Spleen (tissue), 11 donors: ENCODE data around the gene DLG1. TPM values are rescaled to one million over a fixed set of nuclear protein-coding genes. Genes with fewer than 3 reads are reported as not detected.
"Not testable (repeated sequence)": the region's sequence is repeated elsewhere in the genome, so short reads cannot be mapped to it uniquely, and the experiment has no call there.

ENCODE experiments used
- DNase-seq: peaks from one replicate; pipeline ENCODE4 v3.0.0-alpha.2; 2020
- H3K27ac ChIP-seq, 8 donors: fragments of 200-600 bp; sonication (generic) in 7 of 8; 1 replicate in 4 of 8; 2 replicates in 4 of 8; pipeline versions ENCODE4 v1.5.0 to v1.8.0; 2016 to 2021; ENCODE audit warnings: inconsistent platforms in 4 of 8, mild to moderate bottlenecking in 4 of 8, moderate library complexity in 1 of 8
- H3K27me3 ChIP-seq, 7 donors: fragments of 200-600 bp; sonication (generic) in 6 of 7; replicated peaks in 1 of 7; 1 replicate in 4 of 7; 2 replicates in 3 of 7; pipeline versions ENCODE4 v1.5.0 to v1.8.0; 2016 to 2021; ENCODE audit warnings: inconsistent platforms in 3 of 7, mild to moderate bottlenecking in 1 of 7
- H3K36me3 ChIP-seq, 6 donors: fragments of 200-600 bp; sonication (generic) in 5 of 6; 1 replicate in 4 of 6; 2 replicates in 2 of 6; pipeline versions ENCODE4 v1.5.0 to v1.8.0; 2016 to 2021; ENCODE audit warnings: inconsistent platforms in 2 of 6
- H3K4me1 ChIP-seq, 6 donors: fragments of 200-600 bp; sonication (generic) in 5 of 6; 1 replicate in 3 of 6; 2 replicates in 3 of 6; pipeline versions ENCODE4 v1.5.0 to v1.8.0; 2016 to 2021; ENCODE audit warnings: inconsistent platforms in 3 of 6
- H3K4me3 ChIP-seq, 8 donors: fragments of 200-600 bp; sonication (generic) in 7 of 8; 1 replicate in 4 of 8; 2 replicates in 4 of 8; pipeline versions ENCODE4 v1.5.0 to v1.8.0; 2016 to 2021; ENCODE audit warnings: inconsistent platforms in 4 of 8, mild to moderate bottlenecking in 4 of 8, moderate library complexity in 2 of 8
- H3K9me3 ChIP-seq, 8 donors: fragments of 200-600 bp; sonication (generic) in 7 of 8; 1 replicate in 4 of 8; 2 replicates in 4 of 8; pipeline versions ENCODE4 v1.5.0 to v1.8.0; 2016 to 2021; ENCODE audit warnings: inconsistent platforms in 4 of 8
- POLR2A ChIP-seq, 3 donors: fragments of 450-650 bp; IDR thresholded peaks; one replicate each; pipeline ENCODE4 v1.5.1; 2017; ENCODE audit warnings: antibody characterized with exemption in 3 of 3, mild to moderate bottlenecking in 1 of 3
- POLR2AphosphoS5 ChIP-seq, 3 donors: sonication (generic); formaldehyde crosslinking; IDR thresholded peaks; one replicate each; pipeline ENCODE4 v1.5.1; 2017; ENCODE audit warnings: antibody characterized with exemption in 3 of 3
- WGBS, 5 donors: extraction: QIAGEN DNeasy Blood & Tissue Kit in 3 of 5; methylation state at CpG; one replicate each; pipeline versions ENCODE4 v1.1.5 to v1.1.7; 2013 to 2018; 5-methylcytosine and 5-hydroxymethylcytosine counted together
- intact Hi-C: fragments of 100-400 bp; cut with DNase I; formaldehyde crosslinking; loops from one replicate; pipeline ENCODE4 v1.15.0; 2023; ENCODE audit warnings: low total_unique reads
- polyA plus RNA-seq, 3 donors: library from polyadenylated mRNA; stranded (reverse); fragments of 200-250 nt; gene quantifications; one replicate each; pipeline ENCODE4 v1.2.1, GENCODE V29; 2013
- total RNA-seq, 7 donors: library from RNA; depleted of rRNA in 3 of 7; stranded (reverse); fragments of >200 nt in 3 of 7; fragmentation: NEBNext Ultra II Directional in 4 of 7; extraction: Animal tissue kit (Norgen Biotek cat#: 25700) in 4 of 7; gene quantifications; one replicate each; pipeline versions ENCODE4 v1.1.0 to v1.2.1, GENCODE V29; 2016 to 2021
- TF ChIP-seq, protein P1 (sequence below), 11 experiments: fragments of 200-600 bp in 7 of 11; fragments of 450-650 bp in 4 of 11; sonication (generic) in 4 of 11; IDR thresholded peaks in 8 of 11; conservative IDR thresholded peaks in 3 of 11; 1 replicate in 7 of 11; 2 replicates in 4 of 11; pipeline versions ENCODE4 v1.4.0 to v1.8.0; 2016 to 2021; ENCODE audit warnings: antibody characterized with exemption in 11 of 11, inconsistent platforms in 4 of 11, mild to moderate bottlenecking in 1 of 11
- donor health status: healthy with polysubstance abuse.
- donor health status: DM: no; HTN: no; CAD: no; lungs with moderate emphysema.
- donor health status: DM: no; HTN: no; CAD: no.
- donor health status: Bipolar disorder and iron deficiency.
- donor health status: healthy.
- donor health status: DM: no; HTN: no; CAD: no.
- donor health status: DM: yes; HTN: yes; CAD: no.

DLG1 gene
- total and polyA plus RNA-seq, 10 donors: 11.0 to 92.3 (median 59.1) TPM

DNA sequence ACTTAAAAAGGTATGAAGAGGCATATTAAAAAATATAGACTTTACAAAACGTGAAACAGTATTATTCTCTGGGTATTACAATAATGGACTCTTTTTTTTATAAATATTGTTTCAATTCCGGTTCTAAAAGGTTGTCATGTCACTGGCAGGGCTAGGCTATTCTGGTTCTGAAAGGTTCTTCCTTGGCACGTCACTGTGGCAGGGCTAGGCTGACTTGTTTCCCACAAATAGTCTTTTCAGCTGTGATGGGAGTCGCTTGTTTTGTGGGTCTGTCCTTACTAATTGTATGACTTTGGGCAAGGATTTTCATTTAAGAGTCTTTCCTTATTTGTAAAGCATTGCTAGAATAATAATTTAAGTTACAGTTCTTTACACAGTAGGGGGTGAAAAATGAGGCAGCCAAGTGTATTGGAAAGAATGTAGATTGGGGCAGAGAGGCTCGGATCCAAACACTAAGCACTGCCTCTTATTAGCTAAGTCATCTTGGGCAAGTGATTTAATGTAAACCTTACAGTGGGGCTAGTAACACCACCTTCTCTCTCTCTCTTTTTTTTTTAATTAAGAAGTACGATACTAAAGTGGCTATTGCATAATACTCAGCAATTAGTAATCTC, 256.4 kb downstream of the DLG1 start:
- WGBS, 5 donors: 91 to 96% (median 92%) methylated on average over 6 of the region's 6 CpGs

GRCh38 chr3:197040658-197041057, 257.8 kb downstream of the DLG1 start:
- intact Hi-C loops: no loop called here
- peaks cover 0 to 3% (median 0%) of the 10 kb centered on the region in 6 donors for H3K4me1 ChIP-seq
- H3K9me3 ChIP-seq: no peaks in the 10 kb centered on the region
- H3K36me3 ChIP-seq: peaks cover 0 to 45% (median 11%) of the 10 kb centered on the region in 6 donors
- 64 to 94% (median 85%) methylated on average over 4 of the region's 4 CpGs for WGBS, 5 donors
- no peak overlapping the region for H3K4me3 ChIP-seq
- no peak for DNase-seq
- peaks cover 0 to 12% (median 0%) of the 10 kb centered on the region in 7 donors for H3K27me3 ChIP-seq
- TF ChIP-seq POLR2A (IDR thresholded peaks at IDR 0.05) (no peak), POLR2AphosphoS5 (IDR thresholded peaks at IDR 0.05) (no peak)
- TF ChIP-seq, protein P1, sequence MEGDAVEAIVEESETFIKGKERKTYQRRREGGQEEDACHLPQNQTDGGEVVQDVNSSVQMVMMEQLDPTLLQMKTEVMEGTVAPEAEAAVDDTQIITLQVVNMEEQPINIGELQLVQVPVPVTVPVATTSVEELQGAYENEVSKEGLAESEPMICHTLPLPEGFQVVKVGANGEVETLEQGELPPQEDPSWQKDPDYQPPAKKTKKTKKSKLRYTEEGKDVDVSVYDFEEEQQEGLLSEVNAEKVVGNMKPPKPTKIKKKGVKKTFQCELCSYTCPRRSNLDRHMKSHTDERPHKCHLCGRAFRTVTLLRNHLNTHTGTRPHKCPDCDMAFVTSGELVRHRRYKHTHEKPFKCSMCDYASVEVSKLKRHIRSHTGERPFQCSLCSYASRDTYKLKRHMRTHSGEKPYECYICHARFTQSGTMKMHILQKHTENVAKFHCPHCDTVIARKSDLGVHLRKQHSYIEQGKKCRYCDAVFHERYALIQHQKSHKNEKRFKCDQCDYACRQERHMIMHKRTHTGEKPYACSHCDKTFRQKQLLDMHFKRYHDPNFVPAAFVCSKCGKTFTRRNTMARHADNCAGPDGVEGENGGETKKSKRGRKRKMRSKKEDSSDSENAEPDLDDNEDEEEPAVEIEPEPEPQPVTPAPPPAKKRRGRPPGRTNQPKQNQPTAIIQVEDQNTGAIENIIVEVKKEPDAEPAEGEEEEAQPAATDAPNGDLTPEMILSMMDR (IDR thresholded peaks at IDR 0.05 in 8 of 11, conservative IDR thresholded peaks at IDR 0.05 in 3 of 11): no peak
- no peak overlapping the region for H3K27ac ChIP-seq

More for the DNA sequence above, 256.4 kb downstream of the DLG1 start:
- TF ChIP-seq POLR2AphosphoS5 (IDR thresholded peaks at IDR 0.05): no peak
- TF ChIP-seq, protein P1 (IDR thresholded peaks at IDR 0.05 in 8 of 11, conservative IDR thresholded peaks at IDR 0.05 in 3 of 11): no peak
- no peak for TF ChIP-seq POLR2A (IDR thresholded peaks at IDR 0.05)
- Histone ChIP-seq H3K4me3 (no peak overlapping the region), H3K9me3 (no peaks in the 10 kb centered on the region), H3K4me1 (no peaks in the 10 kb centered on the region), H3K36me3 (peaks cover 0 to 58% (median 22%) of the 10 kb centered on the region in 6 donors), H3K27me3 (no peaks in the 10 kb centered on the region), H3K27ac (no peak overlapping the region)
- intact Hi-C loops: no loop called here
- DNase-seq: no peak

- Histone ChIP-seq H3K27me3 (peaks cover 0 to 24% (median 0%) of the 10 kb centered on the region in 7 donors), H3K9me3 (no peaks in the 10 kb centered on the region), H3K4me3 (no peak overlapping the region), H3K4me1 (peaks cover 0 to 3% (median 0%) of the 10 kb centered on the region in 6 donors), H3K27ac (no peak overlapping the region), H3K36me3 (peaks cover 0 to 27% (median 2%) of the 10 kb centered on the region in 6 donors)
- intact Hi-C loops: no loop called here
- 82 to 96% (median 89%) methylated on average over 14 of the region's 14 CpGs for WGBS, 5 donors
- TF ChIP-seq, protein P1 (IDR thresholded peaks at IDR 0.05 in 8 of 11, conservative IDR thresholded peaks at IDR 0.05 in 3 of 11): no peak
- TF ChIP-seq POLR2AphosphoS5 (IDR thresholded peaks at IDR 0.05) (no peak), POLR2A (IDR thresholded peaks at IDR 0.05) (no peak)
- no peak for DNase-seq
Observed at GRCh38 chr3:197038679-197039462, 259.5 kb downstream of the DLG1 start.

GRCh38 chr3:197035577-197035976, 262.8 kb downstream of the DLG1 start:
- 69 to 85% (median 79%) methylated on average over 3 of the region's 3 CpGs for WGBS, 5 donors
- H3K4me1 ChIP-seq: peaks cover 0 to 13% (median 2%) of the 10 kb centered on the region in 6 donors
- no peak for DNase-seq
- H3K4me3 ChIP-seq: no peak overlapping the region
- H3K27ac ChIP-seq: no peak overlapping the region
- no peaks in the 10 kb centered on the region for H3K9me3 ChIP-seq
- peaks cover 0 to 47% (median 6%) of the 10 kb centered on the region in 7 donors for H3K27me3 ChIP-seq
- TF ChIP-seq POLR2AphosphoS5 (IDR thresholded peaks at IDR 0.05) (no peak), POLR2A (IDR thresholded peaks at IDR 0.05) (no peak)
- TF ChIP-seq, protein P1 (IDR thresholded peaks at IDR 0.05 in 8 of 11, conservative IDR thresholded peaks at IDR 0.05 in 3 of 11): no peak
- H3K36me3 ChIP-seq: peaks cover 0 to 4% (median 0%) of the 10 kb centered on the region in 6 donors
- intact Hi-C loops: no loop called here

DNA sequence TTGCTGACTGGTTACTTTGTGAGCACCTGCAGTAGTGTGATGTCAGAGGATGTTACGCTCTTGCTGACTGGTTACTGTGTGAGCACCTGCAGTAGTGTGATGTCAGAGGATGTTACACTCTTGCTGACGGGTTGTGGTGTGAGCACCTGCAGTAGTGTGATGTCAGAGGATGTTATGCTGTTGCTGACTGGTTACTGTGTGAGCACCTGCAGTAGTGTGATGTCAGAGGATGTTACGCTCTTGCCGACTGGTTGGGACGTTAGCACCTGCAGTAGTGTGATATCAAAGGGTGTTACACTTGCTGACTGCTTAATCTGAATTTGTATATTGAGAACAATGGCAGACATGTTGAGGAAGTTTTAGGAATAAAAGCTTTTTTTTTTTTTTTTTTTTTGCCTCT, 263.6 kb downstream of the DLG1 start:
- H3K27ac ChIP-seq, intact Hi-C loops, DNase-seq, H3K4me3 ChIP-seq, H3K36me3 ChIP-seq, H3K9me3 ChIP-seq: not testable (repeated sequence)
- peaks cover 0 to 20% (median 4%) of the 10 kb centered on the region in 6 donors for H3K4me1 ChIP-seq
- peaks cover 0 to 55% (median 9%) of the 10 kb centered on the region in 7 donors for H3K27me3 ChIP-seq
- 77 to 86% (median 80%) methylated on average over 4 to 5 of the region's 5 CpGs for WGBS, 5 donors

DNA sequence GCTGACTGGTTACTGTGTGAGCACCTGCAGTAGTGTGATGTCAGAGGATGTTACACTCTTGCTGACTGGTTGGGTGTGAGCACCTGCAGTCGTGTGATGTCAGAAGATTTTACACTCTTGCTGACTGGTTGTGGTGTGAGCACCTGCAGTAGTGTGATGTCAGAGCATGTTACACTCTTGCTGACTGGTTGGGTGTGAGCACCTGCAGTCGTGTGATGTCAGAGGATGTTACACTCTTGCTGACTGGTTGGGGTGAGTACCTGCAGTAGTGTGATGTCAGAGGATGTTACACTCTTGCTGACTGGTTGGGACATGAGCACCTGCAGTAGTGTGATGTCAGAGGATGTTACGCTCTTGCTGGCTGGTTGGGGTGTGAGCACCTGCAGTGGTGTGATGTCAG, 264.6 kb downstream of the DLG1 start:
- H3K4me3 ChIP-seq, H3K27ac ChIP-seq, H3K36me3 ChIP-seq, H3K9me3 ChIP-seq, intact Hi-C loops, DNase-seq: not testable (repeated sequence)
- Histone ChIP-seq H3K27me3 (peaks cover 0 to 65% (median 19%) of the 10 kb centered on the region in 7 donors), H3K4me1 (peaks cover 6 to 30% (median 14%) of the 10 kb centered on the region in 6 donors)
- WGBS, 5 donors: 77 to 90% (median 84%) methylated on average over 3 of the region's 3 CpGs
